Measurements from ENCODE around the gene ZNF565. TPM values are rescaled to one million over a fixed set of nuclear protein-coding genes. Genes with fewer than 3 reads are reported as not detected.

Gene ZNF565
- total and polyA plus RNA-seq, 4 experiments from 2014 or later, result 0.76 to 10.9 (median 7.3) TPM

DNA sequence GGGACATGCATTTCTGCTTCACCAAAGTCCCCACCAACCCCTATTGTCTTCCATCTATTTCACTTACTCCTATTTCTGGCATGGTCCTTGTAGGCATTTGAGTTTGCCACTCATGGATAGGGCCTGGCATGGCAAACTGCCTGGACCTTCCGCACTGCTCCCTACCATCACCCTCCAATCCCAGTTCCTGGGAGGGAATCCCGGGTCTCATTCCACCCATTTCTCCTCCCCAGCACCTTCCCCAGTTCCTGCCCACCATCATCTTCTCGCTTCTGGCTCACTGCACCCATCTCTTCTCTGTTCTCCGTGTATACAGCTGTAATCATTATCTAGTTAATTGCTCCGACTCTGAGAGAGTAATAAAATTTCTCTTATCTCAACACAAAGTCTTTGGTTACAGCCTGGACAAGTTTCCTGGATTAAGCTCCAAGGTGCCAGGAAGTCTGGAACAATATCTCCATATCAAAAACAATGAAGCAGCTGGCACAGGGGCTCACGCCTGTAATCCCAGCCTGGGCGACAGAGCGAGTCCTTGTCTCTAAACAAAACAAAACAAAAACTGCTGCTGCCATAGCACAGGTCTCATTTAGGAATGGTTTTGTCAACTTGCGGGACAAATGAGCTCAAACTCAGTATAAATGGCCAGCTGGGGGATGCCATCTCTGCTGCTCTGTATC, 45.2 kb downstream of the ZNF565 start:
- no peak for DNase-seq
- Histone ChIP-seq H3K27me3 (ENCODE audit: insufficient read depth, low read length) (no peaks in the 10 kb centered on the region), H3K9me3 (ENCODE audit: control insufficient read depth in 1 of 2, low read length in 2 of 2) (no peaks in the 10 kb centered on the region), H3K4me3 (ENCODE audit: low read length in 2 of 2) (no peak overlapping the region), H3K27ac (ENCODE audit: low read depth, low read length) (no peak overlapping the region), H3K36me3 (ENCODE audit: insufficient read depth, low read length) (no peaks in the 10 kb centered on the region), H3K4me1 (ENCODE audit: insufficient read depth, low read length) (peaks cover 3% of the 10 kb centered on the region)
- POLR2A ChIA-PET (ENCODE audit: partially characterized antibody), result interaction anchor here (0.6 to 2.8 kb wide), 3 partner anchors 17 to 42 kb away, joined by 3 to 18 read pairs (median 11); partner anchors contain the start of gene CAPNS1
- CTCF ChIA-PET (ENCODE audit: partially characterized antibody), result interaction anchor here (0.7 to 12.7 kb wide), 10 partner anchors 10 to 288 kb away, joined by 3 to 215 read pairs (median 4); no protein-coding TSS in a partner anchor
- Mint-ChIP-seq H3K27ac (peak overlapping the region in 3 of 7 donors; percentile 5 to 80 (median 70)), H3K36me3 (peaks cover 0 to 2% of the 10 kb centered on the region in 2 donors), H3K27me3 (no peaks in the 10 kb centered on the region), H3K4me3 (no peak overlapping the region), H3K9me3 (no peaks in the 10 kb centered on the region), H3K4me1 (peaks cover 3 to 5% (median 4%) of the 10 kb centered on the region in 4 donors)
- intact Hi-C loops (cut with micrococcal nuclease), result no loop called here

DNA sequence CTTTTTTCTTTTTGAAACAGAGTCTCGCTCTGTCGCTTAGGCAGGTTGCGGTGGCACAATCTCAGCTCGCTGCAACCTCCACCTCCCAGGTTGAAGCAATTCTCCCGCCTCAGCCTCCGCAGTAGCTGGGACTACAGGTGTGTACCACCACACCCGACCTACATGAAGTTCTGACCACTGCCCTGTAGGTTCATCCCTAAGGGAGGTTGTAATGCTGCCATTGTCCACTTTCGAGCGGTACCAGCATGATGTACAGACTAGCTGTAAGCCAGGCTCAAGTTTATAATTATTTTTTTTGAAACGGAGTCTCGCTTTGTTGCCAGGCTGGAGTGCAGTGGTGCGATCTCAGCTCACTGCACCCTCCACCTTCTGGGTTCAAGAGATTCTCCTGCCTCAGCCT, 50.7 kb downstream of the ZNF565 start:
- no peaks in the 10 kb centered on the region for H3K36me3 ChIP-seq (ENCODE audit: insufficient read depth, low read length)
- CTCF ChIA-PET (ENCODE audit: partially characterized antibody), result no interaction called here
- H3K4me1 Mint-ChIP-seq, result no peaks in the 10 kb centered on the region

DNA sequence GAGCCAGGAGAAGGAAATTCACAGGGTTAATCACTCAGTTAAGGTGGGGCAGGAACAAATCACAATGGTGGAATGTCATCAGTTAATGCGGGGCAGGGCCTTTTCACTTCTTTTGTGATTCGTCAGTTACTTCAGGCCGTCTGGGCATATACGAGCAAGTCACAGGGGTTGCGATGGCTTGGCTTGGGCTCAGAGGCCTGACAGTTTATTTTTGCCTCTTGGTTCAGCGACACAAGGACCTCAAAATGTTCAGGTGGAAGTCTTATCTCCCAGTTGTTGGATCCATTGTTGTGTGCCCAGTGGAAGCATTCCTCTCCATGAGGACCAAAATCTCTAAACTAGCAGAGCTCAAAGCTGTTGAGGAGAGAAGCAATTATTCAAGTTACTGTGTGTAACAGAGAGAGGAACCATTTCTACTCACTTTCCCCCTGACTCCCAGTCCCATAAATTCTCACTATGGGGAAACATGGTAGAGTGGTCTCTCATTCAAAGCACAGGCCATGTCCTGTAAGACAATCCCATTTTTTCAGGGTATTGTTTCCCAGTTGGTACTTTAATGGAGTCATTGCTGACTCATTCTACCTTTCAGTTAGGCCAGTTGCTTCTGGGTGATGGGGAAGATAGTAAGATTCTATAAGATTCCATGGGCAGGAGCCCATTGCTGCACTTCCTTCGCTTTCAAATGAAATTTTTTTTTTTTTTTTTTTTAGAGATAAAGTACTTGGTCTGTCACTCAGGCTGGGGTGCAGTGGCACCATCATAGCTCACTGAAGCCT, 53.5 kb downstream of the ZNF565 start:
- H3K9me3 Mint-ChIP-seq, result peaks cover 0 to 1% (median 0%) of the 10 kb centered on the region in 8 donors
- H3K36me3 ChIP-seq (ENCODE audit: insufficient read depth, low read length), result no peaks in the 10 kb centered on the region
- H3K27me3 ChIP-seq (ENCODE audit: insufficient read depth, low read length), result no peaks in the 10 kb centered on the region
- intact Hi-C loops (cut with micrococcal nuclease), result no loop called here
- POLR2A ChIA-PET (ENCODE audit: partially characterized antibody), result no interaction called here
- no peaks in the 10 kb centered on the region for H3K27me3 Mint-ChIP-seq
- H3K4me3 Mint-ChIP-seq, result no peak overlapping the region
- peaks cover 0 to 4% (median under 1%) of the 10 kb centered on the region in 4 donors for H3K4me1 Mint-ChIP-seq
- no peaks in the 10 kb centered on the region for H3K4me1 ChIP-seq (ENCODE audit: insufficient read depth, low read length)
- DNase-seq, result no peak
- peaks cover 0 to 7% of the 10 kb centered on the region in 2 donors for H3K36me3 Mint-ChIP-seq
- H3K4me3 ChIP-seq (ENCODE audit: low read length in 2 of 2), result no peak overlapping the region
- H3K27ac Mint-ChIP-seq, result peak overlapping the region in 2 of 7 donors; percentile 29 to 74
- CTCF ChIA-PET (ENCODE audit: partially characterized antibody), result no interaction called here
- no peak overlapping the region for H3K27ac ChIP-seq (ENCODE audit: low read depth, low read length)
- H3K9me3 ChIP-seq (ENCODE audit: control insufficient read depth in 1 of 2, low read length in 2 of 2), result no peaks in the 10 kb centered on the region

More for the DNA sequence above, 50.7 kb downstream of the ZNF565 start:
- Histone ChIP-seq H3K4me3 (ENCODE audit: low read length in 2 of 2) (no peak overlapping the region), H3K9me3 (ENCODE audit: control insufficient read depth in 1 of 2, low read length in 2 of 2) (no peaks in the 10 kb centered on the region), H3K27me3 (ENCODE audit: insufficient read depth, low read length) (no peaks in the 10 kb centered on the region), H3K27ac (ENCODE audit: low read depth, low read length) (no peak overlapping the region), H3K4me1 (ENCODE audit: insufficient read depth, low read length) (no peaks in the 10 kb centered on the region)
- H3K27me3 Mint-ChIP-seq, result no peaks in the 10 kb centered on the region
- H3K36me3 Mint-ChIP-seq, result peaks cover 0 to 9% of the 10 kb centered on the region in 2 donors
- peak overlapping the region in 2 of 7 donors; percentile 2 to 76 for H3K27ac Mint-ChIP-seq
- peaks cover 0 to 1% (median 0%) of the 10 kb centered on the region in 8 donors for H3K9me3 Mint-ChIP-seq
- intact Hi-C loops (cut with micrococcal nuclease), result no loop called here
- POLR2A ChIA-PET (ENCODE audit: partially characterized antibody), result interaction anchor here (0.9 kb wide), 1 partner anchor 24 kb away, joined by 3 read pairs; the partner anchor contains the start of gene CAPNS1
- DNase-seq, result no peak
- H3K4me3 Mint-ChIP-seq, result no peak overlapping the region

DNA sequence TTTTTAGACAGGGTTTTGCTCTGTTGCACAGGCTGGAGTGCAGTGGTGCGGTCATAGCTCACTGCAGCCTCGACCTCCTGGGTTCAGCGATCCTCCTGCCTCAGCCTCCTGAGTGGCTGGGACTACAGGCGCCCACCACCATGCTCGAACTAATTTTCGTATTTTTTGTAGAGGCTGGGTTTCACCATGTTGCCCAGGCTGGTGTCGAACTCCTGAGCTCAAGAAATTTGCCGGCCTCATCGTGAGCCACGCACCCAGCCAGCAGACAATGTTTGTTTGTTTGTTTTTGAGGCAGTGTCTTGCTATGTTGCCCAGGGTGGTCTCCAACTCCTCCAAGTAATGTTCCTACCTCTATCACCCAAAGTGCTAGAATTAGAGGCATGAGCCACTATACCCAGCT, 61.3 kb downstream of the ZNF565 start:
- POLR2A ChIA-PET (ENCODE audit: partially characterized antibody), result interaction anchor here (0.6 to 1.2 kb wide), 2 partner anchors 17 to 25 kb away, joined by 3 to 5 read pairs; no protein-coding TSS in a partner anchor
- CTCF ChIA-PET (ENCODE audit: partially characterized antibody), result interaction anchor here (1.0 to 1.8 kb wide), 2 partner anchors 10 to 25 kb away, joined by 5 to 7 read pairs; no protein-coding TSS in a partner anchor
- no peak for DNase-seq
- Histone ChIP-seq H3K4me1 (ENCODE audit: insufficient read depth, low read length) (no peaks in the 10 kb centered on the region), H3K27me3 (ENCODE audit: insufficient read depth, low read length) (no peaks in the 10 kb centered on the region), H3K27ac (ENCODE audit: low read depth, low read length) (no peak overlapping the region), H3K4me3 (ENCODE audit: low read length in 2 of 2) (no peak overlapping the region), H3K9me3 (ENCODE audit: control insufficient read depth in 1 of 2, low read length in 2 of 2) (no peaks in the 10 kb centered on the region), H3K36me3 (ENCODE audit: insufficient read depth, low read length) (peaks cover 26% of the 10 kb centered on the region)
- Mint-ChIP-seq H3K4me3 (no peak overlapping the region), H3K36me3 (peaks cover 18 to 30% of the 10 kb centered on the region in 2 donors), H3K27ac (no peak overlapping the region), H3K4me1 (peaks cover 0 to 7% (median 2%) of the 10 kb centered on the region in 4 donors), H3K9me3 (no peaks in the 10 kb centered on the region), H3K27me3 (no peaks in the 10 kb centered on the region)
- intact Hi-C loops (cut with micrococcal nuclease), result no loop called here

DNA sequence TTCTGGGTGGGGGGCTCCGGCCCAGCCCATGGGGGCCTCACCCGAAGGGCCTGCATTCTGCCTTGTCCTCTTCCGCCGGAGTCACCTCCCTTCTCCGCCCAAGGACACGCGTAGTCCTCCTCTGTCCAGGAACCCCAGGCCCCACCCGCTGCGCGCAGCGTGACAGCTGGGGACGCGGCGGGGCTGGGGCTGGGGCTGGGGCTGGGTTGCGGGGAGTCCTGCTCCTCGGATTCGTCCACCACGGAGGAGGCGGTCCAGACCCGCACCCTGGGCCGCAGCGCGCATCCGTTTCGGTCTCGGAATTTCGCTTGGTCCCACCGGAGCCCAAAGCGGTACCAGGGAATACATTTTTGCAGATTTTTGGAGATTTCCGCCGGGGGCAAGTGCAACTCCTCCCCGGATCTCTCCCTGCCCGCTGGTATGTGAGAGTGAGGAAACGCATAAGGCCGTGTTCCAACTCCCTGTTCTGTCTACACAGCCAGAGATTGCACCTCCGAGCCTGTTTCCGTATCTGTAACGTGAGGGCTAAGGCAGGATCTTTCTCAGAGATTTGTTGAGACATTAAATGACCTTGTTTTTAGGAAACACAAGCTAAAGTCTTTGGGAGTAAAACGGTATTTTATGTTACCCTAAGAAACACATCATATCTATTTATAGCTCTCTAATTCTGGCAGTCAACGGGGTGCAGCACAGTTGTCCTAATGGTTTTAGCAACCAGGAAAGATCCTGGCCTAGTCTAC, 61.9 kb downstream of the ZNF565 start, which contains the start of gene COX7A1:
COX7A1 (minus strand) TSS at position 96 of the 740 bp plus-strand sequence; CDS start at position 56, 40 bp downstream.
- Mint-ChIP-seq H3K4me3 (no peak within 1 kb of the TSS), H3K27me3 (no peaks in the 10 kb centered on the region), H3K36me3 (peaks cover 21 to 35% of the 10 kb centered on the region in 2 donors), H3K4me1 (peaks cover 0 to 8% (median under 1%) of the 10 kb centered on the region in 4 donors), H3K9me3 (no peaks in the 10 kb centered on the region), H3K27ac (no peak within 1 kb of the TSS)
- no peaks in the 10 kb centered on the region for H3K27me3 ChIP-seq (ENCODE audit: insufficient read depth, low read length)
- H3K4me1 ChIP-seq (ENCODE audit: insufficient read depth, low read length), result no peaks in the 10 kb centered on the region
- peaks cover 31% of the 10 kb centered on the region for H3K36me3 ChIP-seq (ENCODE audit: insufficient read depth, low read length)
- H3K4me3 ChIP-seq (ENCODE audit: low read length in 2 of 2), result no peak within 1 kb of the TSS
- intact Hi-C loops (cut with micrococcal nuclease), result no loop called here
- no peaks in the 10 kb centered on the region for H3K9me3 ChIP-seq (ENCODE audit: control insufficient read depth in 1 of 2, low read length in 2 of 2)
- CTCF ChIA-PET (ENCODE audit: partially characterized antibody), result interaction anchor here (1.0 to 1.8 kb wide), 2 partner anchors 10 to 25 kb away, joined by 5 to 7 read pairs; no protein-coding TSS in a partner anchor
- POLR2A ChIA-PET (ENCODE audit: partially characterized antibody), result interaction anchor here (0.6 to 1.2 kb wide), 2 partner anchors 17 to 25 kb away, joined by 3 to 5 read pairs; no protein-coding TSS in a partner anchor
- H3K27ac ChIP-seq (ENCODE audit: low read depth, low read length), result no peak within 1 kb of the TSS
- DNase-seq, result no peak

DNA sequence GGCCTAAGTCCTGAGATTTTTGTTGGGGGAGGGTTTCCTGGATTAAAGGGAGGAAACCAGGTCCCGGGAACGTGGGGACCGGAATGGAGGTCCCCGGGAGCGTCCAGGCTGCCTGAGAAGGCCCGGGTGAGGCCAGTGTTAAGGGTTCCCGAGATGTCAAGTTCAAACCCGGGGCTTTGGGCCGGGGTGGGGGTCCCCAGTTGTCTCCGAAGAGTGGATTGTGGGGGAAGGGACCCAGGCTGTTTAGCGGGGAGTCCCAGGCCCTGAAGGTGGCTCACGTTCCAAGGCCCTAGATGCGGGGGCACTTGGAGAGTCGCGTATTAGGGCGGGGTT, 62.5 kb downstream of the ZNF565 start:
- no peak for DNase-seq
- Mint-ChIP-seq H3K36me3 (peaks cover 24 to 38% of the 10 kb centered on the region in 2 donors), H3K4me3 (no peak overlapping the region), H3K9me3 (no peaks in the 10 kb centered on the region), H3K27me3 (no peaks in the 10 kb centered on the region), H3K27ac (no peak overlapping the region), H3K4me1 (peaks cover 0 to 8% (median 3%) of the 10 kb centered on the region in 4 donors)
- Histone ChIP-seq H3K27ac (ENCODE audit: low read depth, low read length) (no peak overlapping the region), H3K36me3 (ENCODE audit: insufficient read depth, low read length) (peaks cover 35% of the 10 kb centered on the region), H3K27me3 (ENCODE audit: insufficient read depth, low read length) (no peaks in the 10 kb centered on the region), H3K9me3 (ENCODE audit: control insufficient read depth in 1 of 2, low read length in 2 of 2) (no peaks in the 10 kb centered on the region), H3K4me1 (ENCODE audit: insufficient read depth, low read length) (no peaks in the 10 kb centered on the region), H3K4me3 (ENCODE audit: low read length in 2 of 2) (no peak overlapping the region)
- intact Hi-C loops (cut with micrococcal nuclease), result no loop called here
- ChIA-PET POLR2A (ENCODE audit: partially characterized antibody) (no interaction called here), CTCF (ENCODE audit: partially characterized antibody) (no interaction called here)

All from CD4-positive, alpha-beta memory T cell (primary cell).